B cell (primary cell): ENCODE data around the gene NFASC.

Source experiments
- CTCF ChIP-seq: fragments of 200-600 bp; IDR thresholded peaks from one replicate; pipeline ENCODE4 v1.8.0; 2022; ENCODE audit warnings: antibody characterized with exemption, mild to moderate bottlenecking
- EZH2 ChIP-seq: IDR thresholded peaks from 2 replicates; pipeline ENCODE4 v1.6.1; 2012; ENCODE audit warnings: borderline replicate concordance, low read depth, mild to moderate bottlenecking, moderate library complexity, low read length; ENCODE audit not compliant: insufficient read depth, poor library complexity, severe bottlenecking

- no peak for TF ChIP-seq CTCF
- TF ChIP-seq EZH2: no peak
These were observed 35.9 kb upstream of the NFASC start for GRCh38 chr1:204834752-204835151.
